ENCODE data around the gene DNAJC17. TPM values are rescaled to one million over a fixed set of nuclear protein-coding genes. Genes with fewer than 3 reads are reported as not detected.

DNAJC17 gene
- total RNA-seq, 1 donor from 2014 or later, result 38.2 TPM

DNA sequence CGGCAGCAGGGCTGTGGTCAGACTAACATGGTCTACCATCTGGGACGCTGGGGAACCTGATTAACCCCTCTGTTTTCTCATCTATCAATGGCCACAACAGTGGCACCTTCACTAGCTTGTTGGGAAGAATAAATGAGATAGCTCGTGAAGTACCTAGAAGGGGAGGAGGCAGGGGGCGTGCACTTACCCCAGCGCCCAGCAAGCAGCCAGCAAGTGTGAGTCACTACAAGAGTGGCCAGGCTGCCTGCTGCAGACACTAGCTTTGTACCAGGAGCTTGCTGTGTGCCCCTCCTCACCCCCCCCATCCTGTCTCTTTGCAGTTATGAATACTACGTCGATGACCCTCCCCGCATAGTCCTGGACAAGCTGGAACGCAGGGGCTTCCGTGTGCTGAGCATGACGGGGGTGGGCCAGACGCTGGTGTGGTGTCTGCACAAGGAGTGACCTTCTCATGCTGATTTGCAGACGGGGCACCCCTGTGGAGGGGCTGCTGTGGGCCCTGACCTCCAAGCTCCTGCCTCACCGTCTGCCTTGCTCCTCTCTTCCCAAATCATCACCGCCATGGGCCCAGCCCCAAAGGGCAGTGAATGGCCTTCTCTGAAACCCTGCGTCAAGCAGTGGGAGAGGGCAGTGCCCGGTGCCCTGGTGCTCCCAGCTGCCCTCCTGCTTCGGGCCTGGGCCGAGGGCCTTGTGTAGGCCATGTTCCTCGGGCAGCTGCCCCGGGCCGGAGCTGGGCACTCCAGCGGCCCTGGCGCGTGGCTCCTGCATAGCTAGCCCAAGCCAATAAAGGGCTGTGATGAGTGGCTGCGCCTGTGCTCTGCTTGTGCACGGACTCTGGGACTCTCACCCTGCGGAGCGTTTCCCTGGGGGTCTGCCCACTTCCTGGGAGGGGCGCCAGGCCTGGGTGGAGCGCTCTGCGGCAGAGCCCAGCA is 40.1 kb downstream of the DNAJC17 start:
- no peak for DNase-seq (ENCODE audit: low read depth, low spot score)

DNA sequence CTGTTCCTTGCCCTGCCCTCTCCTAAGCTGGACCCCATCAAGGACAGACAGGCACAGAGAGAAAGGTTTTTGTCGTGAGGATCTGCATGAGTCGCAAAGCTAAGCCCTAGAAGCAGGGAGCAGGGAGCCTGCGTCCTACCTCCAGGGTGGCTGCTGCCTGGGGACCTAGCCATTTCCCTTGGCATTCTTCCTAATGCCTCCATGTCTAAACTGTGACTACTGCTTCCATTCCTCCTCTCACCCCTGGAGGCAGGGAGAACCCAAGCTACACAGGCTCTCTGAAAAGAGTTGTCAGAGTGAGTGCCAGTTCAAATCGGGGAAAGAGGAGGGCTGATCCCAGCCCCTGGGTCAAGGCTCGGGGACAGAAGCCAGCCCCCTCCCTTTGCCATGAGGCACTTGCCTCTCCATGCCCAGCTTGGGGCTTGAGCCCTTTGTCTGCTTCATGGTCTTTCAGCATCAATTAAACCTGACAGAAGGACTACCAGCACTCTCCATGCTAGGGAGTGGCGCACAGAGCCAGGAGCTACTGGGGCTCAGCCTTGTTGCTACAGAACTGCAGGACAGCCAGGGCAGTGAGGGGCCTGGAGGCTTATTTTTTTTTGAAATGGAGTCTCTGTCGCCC is 41.0 kb downstream of the DNAJC17 start:
- DNase-seq (ENCODE audit: low read depth, low spot score), result no peak

GRCh38 chr15:40764629-40765103 is 42.6 kb downstream of the DNAJC17 start:
- no peak for DNase-seq (ENCODE audit: low read depth, low spot score)

GRCh38 chr15:40763801-40764628 is 43.3 kb downstream of the DNAJC17 start, which contains the start of gene GCHFR:
Gene GCHFR (plus strand): TSS chr15:40764068. CDS start chr15:40764181, 113 bp downstream.
- DNase-seq (ENCODE audit: low read depth, low spot score), result no peak

DNA sequence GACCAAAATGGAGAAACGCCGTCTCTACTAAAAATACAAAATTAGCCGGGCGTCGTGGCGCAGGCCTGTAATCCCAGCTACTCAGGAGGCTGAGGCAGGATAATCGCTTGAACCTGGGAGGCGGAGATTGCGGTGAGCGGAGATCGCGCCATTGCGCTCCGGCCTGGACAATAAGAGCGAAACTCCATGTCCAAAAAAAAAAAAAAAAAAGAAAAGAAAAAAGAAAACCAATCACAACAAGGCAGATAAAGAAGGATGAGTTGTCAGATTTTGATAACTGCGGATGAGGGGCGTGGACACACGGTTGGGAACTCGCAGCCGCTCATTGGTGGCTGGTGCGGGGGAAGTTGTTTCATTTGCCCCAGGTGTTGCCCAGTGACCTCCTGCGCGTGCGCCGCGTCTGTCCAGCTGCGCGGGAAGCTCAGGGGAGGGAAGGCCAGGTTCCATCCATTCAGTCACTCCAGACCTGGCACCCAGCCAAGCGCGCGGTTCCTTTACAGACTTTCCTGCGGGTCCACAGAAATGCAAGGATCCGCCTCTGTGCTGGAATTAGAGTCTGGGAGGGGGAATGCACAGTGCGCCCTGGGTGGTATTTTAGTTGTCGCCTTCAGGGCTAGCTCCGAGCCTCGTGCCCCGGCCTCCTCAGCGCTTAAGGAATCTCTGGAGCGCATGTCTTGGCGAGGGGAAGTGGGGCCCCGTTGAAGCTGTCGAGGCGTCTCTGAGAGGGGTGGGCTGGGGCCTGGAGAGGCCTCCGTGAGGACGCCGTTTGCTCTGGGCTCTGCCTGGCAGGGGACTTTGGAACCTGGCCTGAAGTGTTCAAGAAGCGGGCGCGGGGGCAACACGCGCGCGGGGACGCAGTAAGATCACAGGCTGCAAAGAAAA is 44.1 kb downstream of the DNAJC17 start:
- no peak for DNase-seq (ENCODE audit: low read depth, low spot score)

GRCh38 chr15:40759961-40760360 is 47.3 kb downstream of the DNAJC17 start:
- DNase-seq (ENCODE audit: low read depth, low spot score), result no peak

GRCh38 chr15:40756938-40757337 is 50.3 kb downstream of the DNAJC17 start:
- no peak for DNase-seq (ENCODE audit: low read depth, low spot score)

DNA sequence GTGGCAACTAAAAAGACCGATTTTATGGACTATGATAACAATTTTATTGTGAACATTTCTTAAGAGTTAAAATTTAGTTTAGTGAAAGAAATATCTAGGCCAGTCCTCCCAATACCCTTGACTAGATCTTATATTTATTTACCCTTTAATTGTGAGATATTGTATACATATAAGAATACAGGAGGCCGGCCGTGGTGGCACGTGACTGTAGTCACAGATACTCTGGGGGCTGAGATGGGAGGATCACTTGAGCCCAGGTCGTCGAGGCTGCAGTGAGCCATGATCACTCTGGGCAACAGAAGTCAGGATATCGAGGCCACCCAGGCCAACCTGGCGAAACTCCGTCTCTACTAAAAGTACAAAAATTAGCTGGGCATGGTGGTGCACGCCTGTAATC is 51.5 kb downstream of the DNAJC17 start:
- no peak for DNase-seq (ENCODE audit: low read depth, low spot score)

- DNase-seq (ENCODE audit: low read depth, low spot score), result peak; percentile 59
These were observed 52.1 kb downstream of the DNAJC17 start, which contains the start of gene RMDN3 for GRCh38 chr15:40754883-40755811. Gene RMDN3 (minus strand): TSS chr15:40755254. CDS start chr15:40754783, 471 bp downstream.

DNA sequence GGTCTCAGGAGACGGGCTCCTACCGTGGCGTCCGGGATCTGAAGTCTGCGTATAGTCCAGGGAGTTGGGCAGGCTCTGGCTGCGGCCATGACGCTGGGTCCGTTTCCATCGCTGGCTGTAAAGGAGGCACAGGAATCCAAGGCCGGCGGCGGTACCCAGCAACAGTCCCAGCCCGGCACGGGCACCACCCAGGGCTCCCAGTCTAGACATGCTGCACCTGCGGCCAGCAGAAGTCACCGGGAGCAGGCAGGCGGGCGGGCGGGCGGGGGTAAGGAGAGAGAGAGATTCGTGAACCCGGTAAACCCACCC is 52.7 kb downstream of the DNAJC17 start:
- no peak for DNase-seq (ENCODE audit: low read depth, low spot score)

- DNase-seq (ENCODE audit: low read depth, low spot score), result no peak
These were observed 55.5 kb downstream of the DNAJC17 start for GRCh38 chr15:40751745-40752144.

- DNase-seq (ENCODE audit: low read depth, low spot score), result no peak
These were observed 56.4 kb downstream of the DNAJC17 start for GRCh38 chr15:40750885-40751284.

- no peak for DNase-seq (ENCODE audit: low read depth, low spot score)
These were observed 58.1 kb downstream of the DNAJC17 start for GRCh38 chr15:40749151-40749630.

- DNase-seq (ENCODE audit: low read depth, low spot score), result no peak
These were observed 59.3 kb downstream of the DNAJC17 start for GRCh38 chr15:40747685-40748631.

GRCh38 chr15:40746916-40747418 is 60.3 kb downstream of the DNAJC17 start:
- DNase-seq (ENCODE audit: low read depth, low spot score), result no peak

DNA sequence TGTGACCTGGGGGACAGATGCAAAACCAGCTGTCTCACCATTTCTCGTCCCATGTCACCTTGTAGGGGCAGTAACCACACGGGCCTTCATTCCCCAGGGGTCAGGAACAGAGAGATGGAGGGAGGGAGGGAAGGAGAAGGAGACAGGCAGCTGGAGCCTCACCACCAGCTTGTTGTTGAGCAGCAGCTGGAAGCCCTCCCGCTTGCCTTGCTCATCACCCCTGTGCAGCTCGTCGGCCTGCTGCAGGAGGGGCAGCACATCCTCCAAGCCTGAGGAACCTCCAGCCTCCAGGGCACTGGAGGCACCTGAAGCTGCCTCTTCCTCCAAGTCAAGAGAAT is 62.5 kb downstream of the DNAJC17 start:
- DNase-seq (ENCODE audit: low read depth, low spot score), result no peak

DNA sequence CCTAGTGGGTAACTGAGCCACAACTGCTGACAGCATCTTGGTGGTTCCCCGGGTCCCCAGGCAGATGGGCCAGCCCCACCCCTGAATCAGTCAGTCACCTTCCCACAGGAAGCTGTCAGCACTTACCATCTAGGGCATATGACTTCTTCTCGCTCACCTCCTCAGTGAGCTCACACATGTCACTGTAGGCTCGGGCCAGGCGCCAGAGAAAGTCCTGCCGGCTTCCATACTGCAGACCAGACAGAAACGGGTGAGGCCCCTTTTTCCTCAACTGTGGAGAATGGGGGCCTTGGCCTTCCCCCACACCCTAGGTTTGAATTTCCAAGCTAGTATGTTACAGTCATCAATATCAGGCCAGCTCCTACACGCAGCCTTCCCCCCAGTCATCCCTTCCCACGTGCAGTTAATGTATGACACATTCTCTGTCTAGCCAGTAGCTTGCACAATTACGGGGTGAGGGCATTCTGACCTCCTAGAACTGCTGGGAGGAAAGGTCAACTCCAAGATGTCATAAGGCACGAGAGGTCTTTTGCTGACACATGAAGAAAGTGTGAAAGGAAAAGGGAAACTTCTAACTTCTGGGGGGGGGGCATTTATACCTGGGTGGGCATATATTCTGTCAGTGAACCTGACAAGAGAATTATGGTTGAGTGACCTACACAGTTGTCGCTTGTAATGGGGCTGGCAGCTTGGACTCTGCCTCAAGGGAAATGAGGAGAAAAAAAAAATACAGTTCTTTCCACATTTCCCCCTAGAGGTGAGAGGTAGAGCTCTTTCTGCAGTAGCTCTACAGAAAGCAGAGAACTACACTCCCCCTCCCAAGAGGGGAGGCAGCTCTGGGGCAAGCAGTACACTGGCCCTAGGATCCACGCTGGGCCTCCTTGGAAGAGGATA is 63.1 kb downstream of the DNAJC17 start:
- no peak for DNase-seq (ENCODE audit: low read depth, low spot score)
